Activated CD8-positive, alpha-beta memory T cell treated with anti-CD3 and anti-CD28 coated beads, Interleukin-2, amount 50 U/mL, for 24 hours (primary cell): ENCODE measurements around the gene TRIM17.

Experiments
- DNase-seq: peaks from one replicate; pipeline ENCODE4 v3.0.0-alpha.2; 2020; ENCODE audit errors: extremely low read depth

Gene TRIM17

DNA sequence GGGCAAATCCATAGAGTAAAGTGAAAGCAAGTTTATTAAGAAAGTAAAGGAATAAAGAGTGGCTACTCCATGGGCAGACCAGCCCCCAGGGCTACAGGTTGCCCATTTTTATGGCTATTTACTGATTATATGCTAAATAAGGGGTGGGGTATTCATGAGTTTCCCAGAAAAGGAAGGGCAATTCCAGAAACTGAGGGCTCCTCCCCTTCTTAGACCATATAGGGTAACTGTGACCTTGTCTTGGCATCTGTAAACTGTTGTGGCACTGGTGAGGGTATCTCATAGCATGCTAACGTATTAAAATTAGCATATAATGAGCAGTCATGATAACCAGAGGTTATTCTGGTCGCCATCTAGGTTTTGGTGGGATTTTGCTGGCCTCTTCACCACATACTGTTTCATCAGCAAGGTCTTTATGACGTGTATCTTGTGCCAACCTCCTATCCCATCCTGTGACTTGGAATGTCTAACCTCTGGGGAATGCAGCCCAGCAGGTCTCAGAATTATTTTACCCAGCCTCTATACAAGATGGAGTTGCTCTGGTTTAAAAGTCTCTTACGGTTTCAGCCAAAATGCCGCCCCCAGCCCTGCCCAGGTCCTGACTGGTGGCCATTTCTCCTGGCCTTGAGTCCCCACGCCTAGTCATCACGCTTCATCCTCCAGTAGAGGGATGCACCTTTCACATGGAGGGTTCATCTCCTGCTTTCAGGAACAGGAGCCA lies 982 bp upstream of the TRIM17 start:
- DNase-seq = no peak

DNA sequence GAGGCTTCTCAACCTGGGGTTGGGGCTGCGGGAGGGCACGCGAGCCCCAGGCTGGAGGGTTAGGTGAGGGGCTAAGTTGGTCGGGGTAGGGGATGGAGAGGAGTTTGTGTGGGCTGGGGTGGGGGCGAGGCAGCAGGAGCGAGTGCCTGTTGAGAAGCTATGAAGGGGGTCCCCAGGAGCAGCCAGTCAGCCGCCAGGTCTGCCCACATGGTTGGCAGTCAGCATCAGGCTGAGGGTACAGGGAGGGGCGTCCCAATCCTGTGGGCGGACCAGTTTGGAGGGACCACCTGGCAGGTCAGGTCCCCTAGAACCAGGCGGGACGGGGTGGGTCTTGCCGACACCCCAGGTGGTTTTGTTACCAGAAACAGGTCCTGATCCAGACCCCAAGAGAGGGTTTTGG lies 400 bp upstream of the TRIM17 start:
- no peak for DNase-seq

DNA sequence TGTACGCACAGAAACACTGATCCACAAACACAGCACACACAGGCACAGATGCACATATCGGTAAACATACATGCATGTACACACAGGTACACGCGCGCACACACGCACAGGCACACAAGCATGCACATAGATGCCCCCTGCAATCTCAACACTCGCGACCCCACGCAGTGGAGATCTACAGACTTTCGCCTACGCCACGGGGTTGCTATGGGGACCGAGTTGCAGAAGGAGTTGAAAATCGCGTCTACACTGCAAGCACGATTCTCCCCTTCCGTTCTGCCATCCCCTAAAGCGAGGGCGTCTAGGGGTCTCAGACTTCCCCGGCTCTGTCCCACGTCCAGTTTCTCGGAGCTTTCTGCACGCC lies 826 bp downstream of the TRIM17 start:
- no peak for DNase-seq

DNA sequence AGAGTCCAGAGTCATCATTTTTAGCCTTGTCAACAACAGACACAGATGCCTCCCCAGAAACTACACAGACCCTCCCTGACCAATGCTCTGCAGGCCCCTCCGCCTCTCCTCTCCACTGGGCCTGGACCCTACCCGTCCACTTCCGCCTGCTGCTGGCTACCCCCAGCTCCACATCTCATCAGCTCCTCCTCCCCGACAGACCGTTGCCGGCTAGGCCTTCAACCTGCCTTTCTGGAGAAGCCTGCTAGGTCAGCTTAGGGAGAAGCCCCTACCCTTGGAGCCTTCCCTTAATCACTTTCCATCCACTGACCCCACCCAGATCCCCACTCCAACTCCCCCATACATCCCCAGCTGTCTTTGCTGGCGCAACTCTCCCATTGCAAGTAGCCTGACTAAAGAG lies 1.4 kb downstream of the TRIM17 start:
- no peak for DNase-seq

DNA sequence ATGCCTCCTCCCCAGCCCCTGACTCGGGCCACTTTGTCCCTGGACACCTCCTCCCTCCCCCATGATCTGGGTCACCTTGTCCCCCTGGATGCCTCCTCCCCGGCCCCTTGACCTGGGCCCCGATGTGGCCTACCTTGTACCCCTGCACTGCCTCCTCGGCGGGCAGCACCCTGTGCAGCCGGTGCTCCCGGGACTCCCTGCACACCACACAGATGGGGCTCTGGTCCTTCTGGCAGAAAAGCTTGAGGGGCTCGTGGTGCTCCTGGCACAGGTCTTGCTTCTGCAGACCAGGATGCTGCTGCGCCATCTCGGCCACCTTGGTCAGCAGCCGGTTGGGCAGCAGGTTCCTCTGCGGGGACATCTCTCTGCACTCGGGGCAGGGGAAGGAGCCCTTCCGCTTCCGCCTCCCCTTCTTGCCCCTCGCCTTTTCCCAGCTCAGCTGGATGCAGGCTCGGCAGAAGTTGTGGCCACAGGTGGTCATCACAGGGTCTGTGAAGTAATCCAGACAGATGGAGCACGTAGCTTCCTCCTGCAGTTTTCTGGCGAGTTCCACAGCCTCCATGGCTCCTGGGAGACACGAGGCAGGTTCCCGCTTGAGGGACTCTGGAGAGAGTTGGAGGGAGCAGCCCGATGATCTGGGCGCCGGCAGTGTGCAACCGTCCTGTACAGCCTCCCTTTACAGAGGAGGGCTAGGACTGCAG lies 2.0 kb downstream of the TRIM17 start:
- DNase-seq = no peak

DNA sequence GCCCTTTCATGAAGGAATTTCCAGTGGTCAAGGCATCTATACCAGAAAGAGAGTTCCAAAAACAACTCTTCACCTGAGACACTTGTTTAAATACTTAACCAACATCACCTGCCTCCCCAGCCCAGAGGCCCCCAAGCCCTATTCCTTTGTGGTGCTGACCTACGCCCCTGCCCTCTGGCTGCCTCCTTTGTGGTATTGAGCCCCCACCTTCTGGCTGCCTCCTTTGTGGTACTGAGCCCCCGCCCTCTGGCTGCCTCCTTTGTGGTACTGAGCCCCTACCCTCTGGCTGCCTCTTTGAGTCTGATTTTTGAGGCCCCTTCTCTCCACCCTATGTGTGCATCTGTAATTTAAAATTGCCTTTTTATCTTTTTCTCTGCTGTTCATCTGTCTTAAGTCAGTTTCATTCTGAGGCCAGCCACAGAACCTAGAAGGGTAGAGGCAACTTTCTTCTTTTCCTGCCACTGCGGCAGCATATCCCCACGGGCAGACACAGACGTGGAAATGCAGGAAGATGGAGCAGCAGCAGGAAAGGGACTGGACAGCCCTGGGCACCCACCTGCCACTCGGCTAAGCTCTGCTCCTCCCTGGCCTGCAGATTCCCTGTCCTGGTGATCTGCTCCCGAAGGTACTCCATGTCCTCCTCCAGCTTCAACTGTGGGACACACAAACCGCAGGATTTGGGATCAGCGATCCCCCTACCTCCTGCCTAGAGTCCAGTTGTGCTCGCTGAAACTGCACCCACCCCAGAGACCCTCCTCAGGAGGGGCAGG lies 3.2 kb downstream of the TRIM17 start:
- no peak for DNase-seq

DNA sequence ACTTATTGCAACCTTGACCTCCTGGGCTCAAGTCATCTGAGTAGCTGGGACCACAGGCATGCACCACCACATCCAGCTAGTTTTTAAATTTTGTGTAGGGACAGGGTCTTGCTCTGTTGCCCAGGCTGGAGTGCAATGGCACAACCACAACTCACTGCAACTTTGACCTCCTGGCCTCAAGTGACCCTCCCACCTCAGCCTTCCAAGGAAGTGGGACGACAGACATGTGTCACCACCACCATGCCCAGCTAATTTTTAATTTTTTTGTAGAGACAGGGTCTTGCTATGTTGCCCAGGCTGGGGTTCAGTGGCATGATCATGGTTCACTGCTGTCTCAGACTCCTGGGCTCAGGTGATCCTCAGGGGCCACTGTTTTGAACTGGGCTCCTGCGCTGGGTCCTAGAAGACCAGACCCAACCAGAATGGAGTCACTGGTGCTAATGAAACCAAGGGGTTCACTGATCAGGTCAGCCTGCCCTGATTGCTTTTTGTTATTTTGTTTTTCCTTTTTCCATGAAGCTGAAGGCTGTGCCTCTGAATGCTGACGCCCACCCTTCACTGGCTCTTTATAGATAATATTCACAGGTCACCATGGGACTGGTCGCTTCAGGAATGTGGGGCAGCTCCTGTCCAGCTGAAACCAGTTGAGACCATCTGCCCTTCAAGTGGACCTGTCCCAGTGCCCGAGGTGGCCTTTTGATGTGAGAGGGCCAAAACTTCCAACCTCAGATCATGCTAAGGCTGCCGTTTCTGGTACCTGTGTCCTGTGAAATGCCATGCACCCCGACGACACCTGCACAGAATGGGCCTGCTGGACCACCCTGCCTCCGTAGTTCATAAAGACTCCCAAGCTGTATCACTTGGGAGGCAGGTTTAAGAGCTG lies 4.9 kb downstream of the TRIM17 start:
- no peak for DNase-seq

DNA sequence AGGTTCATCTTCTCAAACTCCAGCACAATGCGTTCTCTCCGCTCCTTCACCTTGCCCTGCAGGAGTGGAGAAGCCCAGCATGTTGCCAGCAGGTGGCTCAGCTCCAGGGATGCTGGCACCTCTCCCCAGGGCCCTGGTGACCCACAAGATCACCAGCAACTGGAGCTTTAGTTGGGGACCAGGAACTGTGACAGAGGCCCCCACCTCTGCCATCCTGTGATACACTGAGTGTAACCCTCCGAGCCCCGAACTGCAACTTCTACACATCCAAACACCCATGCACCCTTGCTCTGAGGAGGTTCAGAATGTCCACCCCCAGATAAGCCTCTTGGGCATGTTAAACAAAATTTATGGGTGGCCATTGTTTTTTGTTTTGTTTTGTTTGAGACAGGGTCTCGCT lies 5.5 kb downstream of the TRIM17 start:
- no peak for DNase-seq

DNA sequence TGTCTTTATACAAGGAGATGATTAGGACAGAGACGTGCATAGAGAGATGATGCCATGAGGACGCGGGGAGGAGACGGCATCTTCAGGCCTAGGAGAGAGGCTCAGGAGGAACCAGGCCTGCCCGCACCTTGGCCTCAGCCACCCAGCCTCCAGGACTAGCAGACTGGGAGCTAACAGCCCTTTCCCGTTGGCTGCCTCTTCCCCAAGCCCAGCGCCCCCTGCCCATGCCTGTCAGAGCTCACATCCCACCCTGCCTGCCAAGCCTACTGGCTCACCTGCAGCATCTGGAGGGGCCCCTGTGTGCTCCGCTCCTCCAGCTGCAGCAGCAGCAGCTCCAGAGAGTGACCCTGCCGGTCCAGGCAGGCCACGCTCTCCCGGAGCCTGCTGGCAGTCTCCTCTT lies 6.0 kb downstream of the TRIM17 start:
- no peak for DNase-seq

DNA sequence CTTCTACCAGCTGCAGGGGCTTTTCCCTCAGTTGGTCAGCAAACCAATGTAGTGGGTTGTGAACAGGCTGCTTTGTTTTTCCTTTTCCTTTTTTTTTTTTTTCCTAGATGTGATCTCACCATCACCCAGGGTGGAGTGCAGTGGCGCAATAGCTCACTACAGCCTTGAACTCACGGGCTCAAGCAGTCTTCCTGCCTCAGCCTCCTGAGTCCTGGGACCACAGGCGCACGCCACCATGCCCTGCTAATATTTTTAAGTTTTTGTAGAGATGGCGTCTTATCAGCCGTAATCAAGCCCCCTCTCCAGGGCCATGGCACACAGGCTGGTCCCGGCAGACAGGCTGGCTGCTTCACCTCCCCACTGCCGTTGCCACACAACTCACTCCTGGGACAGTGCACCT lies 6.6 kb downstream of the TRIM17 start:
- DNase-seq = no peak

DNA sequence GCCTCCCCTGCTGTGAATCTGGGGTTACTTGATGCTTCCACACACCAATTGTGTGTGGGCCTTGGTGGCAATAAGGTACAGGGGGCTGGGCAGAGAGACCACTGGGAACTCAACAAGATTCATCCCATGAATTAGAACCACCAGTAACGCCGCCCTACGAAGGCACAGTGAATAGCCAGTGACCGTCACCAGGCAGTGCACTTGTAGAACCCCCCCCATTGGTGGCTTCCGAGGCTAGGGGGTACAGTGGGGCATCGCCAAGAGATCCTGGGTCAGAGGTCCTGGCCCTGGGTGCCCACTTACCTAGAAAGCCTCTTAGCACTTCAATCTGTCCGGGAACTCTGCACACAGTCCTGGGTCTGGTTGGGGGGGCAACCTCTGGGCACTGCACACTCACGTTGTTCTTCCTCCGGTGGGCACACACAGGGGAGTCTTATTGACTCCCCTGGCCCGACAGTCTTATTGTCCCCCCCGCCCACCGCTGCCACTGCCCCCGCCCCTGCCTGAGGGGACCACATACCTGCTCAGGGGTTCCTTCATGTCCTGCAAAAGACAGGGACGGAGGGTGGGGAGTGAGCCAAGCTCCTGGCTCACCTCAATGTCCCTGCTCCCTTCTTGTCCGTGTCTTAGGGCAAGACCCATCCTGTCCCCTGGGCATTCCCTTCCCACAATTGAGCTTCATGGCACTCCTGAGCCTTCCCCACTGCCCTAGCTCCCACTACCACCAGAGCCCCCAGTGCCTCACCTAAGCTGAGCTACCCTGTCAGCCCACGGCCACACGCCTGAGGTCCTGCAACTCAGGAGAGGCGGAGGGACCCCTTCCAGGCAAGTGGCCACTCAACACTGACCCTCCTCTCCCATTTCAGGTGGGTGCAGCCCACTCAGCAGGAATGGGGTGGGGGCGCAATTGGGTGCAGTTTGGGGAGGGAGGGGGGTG lies 7.5 kb downstream of the TRIM17 start:
- DNase-seq = no peak

DNA sequence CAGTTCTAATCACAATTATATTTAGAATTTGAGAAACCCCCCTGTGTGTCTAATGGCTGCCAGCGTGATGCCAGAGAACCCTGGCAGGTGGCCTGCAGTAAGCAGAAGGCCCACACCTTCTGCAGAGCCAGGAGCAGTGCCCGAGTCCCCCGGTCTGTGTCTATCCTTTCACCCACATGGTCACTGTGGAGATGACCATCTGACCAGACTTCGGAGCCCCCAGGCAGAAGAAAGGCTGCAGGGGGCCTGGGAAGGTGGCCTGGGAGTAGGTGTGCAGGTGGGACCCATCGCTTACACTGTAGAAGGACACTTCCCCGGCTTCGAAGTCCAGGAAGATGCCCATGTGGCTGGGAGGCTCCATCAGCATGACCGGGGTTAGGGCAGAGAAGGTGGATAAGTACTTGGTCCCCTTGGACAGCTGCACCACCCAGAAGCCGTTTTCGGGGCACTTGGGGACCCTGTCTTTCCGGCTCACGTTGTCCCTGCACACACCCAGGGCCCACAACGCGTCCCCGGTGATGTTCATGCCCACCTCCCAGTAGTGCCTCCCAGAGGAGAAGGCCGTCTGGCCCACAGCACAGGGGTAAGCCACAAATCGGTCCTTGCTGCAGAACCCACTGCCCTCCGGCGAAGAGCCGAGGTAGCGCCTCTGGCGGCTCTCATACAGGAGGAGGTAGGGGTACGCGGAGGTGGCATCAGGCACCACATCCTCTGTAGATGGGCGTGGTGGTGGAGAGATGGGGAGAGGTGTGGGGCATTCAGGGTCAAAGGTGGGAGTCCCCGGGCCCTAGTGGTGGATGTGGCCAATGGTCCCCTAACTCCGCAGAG lies 8.4 kb downstream of the TRIM17 start:
- no peak for DNase-seq

DNA sequence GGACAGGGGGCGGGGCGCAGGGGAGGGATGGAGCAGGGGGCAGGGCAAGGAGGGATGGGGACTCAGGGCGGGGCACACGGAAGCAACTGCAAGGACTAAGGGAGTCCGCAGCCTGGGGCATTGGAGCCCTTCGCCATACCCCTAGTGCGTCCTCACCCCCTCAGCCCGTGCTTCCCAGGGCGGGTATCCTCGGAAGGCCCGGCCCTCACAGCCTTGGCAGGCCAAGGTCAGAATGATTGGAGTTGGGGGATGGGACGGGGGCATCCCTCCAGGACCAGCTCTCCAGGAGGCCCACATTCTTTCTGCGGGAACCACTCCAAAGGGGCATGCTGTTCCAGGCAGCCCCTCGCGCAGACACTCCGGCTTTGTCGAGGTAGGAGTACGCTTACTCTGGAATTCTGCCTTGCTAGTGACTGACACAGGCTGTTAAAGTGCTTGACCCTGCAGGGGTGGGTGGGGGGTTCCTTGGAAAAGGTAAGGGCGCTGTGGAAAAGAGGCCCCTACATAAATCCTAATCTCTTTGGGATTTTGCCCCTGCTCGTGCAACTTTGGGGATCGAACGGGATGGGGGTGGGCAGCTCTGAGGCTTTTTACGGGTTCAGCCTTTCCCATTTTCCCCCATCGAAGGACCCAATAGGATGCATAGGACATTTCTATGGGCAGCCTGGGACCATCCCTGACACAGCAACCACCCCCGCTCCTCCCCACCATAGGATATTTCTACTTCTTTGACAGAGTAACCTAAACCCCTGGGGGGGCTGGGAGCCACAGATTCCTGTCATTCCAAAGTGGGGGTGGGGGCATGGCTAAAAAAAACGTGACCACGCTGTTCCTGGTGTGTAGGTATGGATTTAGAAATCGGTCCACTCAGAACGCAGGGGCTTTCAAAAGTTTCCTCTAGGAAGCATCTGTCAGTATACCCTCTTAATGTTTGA lies 9.3 kb downstream of the TRIM17 start:
- DNase-seq = no peak

DNA sequence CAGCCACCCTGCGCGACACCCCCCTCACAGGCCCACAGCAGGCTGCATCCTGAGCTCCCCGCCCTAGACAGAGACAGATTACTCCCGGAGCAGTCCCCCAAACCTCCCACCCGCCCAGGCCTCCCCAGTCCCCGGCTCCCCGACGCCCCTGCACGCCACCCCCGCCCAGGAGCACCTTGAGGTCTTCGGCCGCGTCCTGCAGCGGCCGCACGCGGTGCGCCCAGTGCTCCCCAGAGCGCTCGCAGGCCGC lies 10.8 kb downstream of the TRIM17 start:
- no peak for DNase-seq

DNA sequence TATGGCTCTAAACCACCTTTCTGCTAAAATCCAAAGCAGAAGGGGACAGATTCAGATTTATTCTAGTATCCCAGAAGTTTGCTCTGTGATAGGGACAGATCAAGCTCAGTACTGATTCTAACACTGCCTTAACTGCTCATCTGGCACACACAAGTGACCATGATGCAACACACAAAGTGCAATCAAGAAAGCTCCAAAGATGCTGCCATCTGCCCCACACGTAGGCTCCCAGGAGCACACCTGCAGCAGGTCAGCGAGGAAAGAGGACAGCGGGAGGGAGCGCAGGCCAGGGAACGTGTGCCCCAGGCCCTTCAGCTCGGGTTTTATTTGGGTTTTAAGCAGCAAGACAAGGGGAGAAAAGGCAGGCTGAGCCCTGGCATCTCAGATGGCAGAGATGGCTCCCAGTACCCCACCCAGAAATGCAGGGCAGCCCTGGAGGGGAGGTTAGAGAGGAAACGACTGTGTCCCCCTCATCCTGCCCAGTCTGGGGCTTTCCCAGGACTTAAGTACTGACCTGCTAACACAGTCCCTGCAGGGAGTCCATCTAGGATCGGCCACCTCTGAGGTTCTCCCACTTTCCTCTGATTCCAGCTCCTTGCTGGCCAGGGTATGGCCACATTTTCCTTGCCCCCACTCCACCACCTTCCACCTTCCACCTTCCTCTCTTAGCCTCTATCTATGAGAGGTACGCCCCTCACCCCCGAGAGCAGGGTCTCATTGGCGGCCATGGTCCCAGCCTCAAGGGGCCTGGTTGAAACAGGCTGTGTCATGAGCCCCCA lies 11.3 kb downstream of the TRIM17 start:
- no peak for DNase-seq

DNA sequence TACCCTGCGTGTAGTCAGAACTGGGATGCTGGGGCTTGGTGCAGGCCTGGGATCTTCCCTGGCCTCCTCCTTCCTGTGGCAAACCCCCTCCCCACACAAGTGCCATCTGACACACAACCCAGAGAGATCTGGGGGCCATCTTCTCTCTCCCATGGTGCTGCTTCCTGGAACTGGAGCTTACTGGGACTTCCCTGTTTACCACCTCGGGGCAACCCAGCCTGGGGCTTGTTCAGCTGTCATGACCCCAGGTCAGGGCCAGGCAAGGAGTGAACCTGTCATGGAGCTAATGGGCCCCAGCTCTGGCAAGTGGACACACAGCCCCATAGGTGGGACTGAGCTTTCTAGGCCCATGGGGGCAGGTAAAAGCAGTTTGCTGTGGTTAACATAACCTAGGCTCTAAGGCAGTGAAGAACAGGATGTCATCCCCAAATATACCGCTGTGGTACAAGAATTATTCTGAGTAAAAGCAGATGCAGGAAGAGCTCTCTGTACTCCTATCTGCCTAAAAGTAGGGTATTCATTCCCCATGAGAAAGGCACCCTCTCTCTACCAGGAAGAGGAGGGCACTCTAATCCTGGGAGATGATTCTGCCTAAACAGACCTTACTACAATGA lies 12.4 kb downstream of the TRIM17 start:
- DNase-seq = no peak

DNA sequence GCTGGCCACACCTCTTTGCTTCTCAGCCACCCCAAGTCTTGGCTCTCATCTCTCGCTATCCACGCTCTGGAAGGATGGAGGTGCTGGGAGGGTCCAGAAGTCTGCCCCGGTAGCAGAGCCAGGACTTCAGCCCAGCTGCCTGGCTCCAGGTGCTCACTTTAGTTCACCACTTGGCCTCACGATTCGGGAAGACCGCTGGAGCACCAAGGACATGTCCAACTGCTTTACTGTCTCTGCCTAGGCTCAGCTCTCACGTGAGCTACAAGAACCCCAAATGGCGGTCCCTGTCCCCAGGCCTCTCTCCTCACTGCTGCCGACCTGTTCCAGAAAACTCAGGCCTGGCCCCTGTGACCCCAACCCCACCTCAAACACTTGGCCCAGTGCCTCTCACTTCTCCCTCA lies 13.4 kb downstream of the TRIM17 start:
- no peak for DNase-seq

DNA sequence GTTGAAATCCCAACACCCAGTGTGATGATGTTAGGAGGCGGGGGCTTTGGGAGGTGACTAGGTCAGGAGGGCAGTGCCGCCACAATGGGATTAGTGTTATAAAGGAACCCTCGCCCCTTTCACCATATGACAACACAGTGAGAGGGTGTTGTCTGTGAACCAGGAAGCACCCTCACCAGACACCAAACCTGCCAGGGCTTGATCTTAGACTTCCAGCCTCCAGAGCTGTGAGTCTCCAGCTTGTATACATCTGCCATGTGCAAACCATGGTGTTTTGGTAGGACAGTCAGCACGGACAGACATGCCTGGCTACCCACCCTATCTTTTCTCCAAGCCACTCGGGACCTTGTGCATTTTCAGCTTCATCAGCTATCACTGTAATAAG lies 14.0 kb downstream of the TRIM17 start:
- DNase-seq = no peak
